OCI-M2 (cell line): Measurements from ENCODE around the gene PARP2.

Source experiments
- DNase-seq: peaks from one replicate; lab custom pipeline; 2025; ENCODE audit not compliant: unreplicated experiment; lab: John Stamatoyannopoulos, UW

PARP2 gene

DNA sequence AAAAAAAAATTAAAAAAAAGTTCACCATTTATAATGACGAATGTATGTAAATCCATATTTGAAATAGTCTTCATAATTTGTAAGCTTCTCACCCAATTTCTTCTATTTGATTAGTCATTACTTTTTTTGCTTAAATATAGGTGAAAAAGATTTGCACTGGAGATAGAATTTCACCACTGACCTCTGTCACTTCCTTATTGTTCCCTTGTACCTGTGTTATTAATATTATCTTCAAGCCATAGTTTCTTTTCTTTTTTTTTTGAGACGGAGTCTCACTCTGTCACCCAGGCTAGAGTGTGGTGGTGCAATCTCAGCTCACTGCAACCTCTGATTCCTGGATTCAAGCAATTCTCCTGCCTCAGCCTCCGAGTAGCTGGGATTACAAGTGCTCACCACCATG lies 54.1 kb downstream of the PARP2 start:
- no peak for DNase-seq

GRCh38 chr14:20400589-20400964 lies 57.1 kb downstream of the PARP2 start:
- no peak for DNase-seq

GRCh38 chr14:20400965-20401593 lies 57.6 kb downstream of the PARP2 start:
- DNase-seq, result no peak

DNA sequence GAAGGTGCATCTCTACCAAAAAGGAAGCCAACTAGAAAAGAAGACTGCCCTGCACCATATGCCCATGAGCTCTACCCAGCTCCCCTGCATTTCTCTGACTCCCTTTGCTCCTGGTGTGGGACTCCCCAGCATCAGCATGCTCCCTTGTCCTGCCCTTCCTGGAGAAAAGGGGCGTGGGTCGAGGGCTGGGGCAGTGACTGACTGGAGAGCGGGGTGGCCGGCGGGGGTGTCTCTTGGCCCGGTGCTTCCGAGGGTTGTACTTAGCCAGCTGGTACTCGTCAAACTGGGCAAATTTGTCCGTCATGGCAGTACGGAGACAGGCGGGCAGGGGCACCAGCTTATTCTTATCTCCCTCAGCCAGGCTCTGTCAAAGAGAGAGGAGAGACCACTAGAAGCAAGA lies 60.1 kb downstream of the PARP2 start:
- no peak for DNase-seq
